HAP-1 (cell line): Measurements from ENCODE around the gene CNKSR2.

Experiments used
- DNase-seq, 2 experiments: peaks; one replicate each; pipeline ENCODE4 v3.0.0-alpha.2; 2016 to 2020; ENCODE audit warnings: low spot score in 2 of 2
- H3K27me3 ChIP-seq: fragments of 250-450 bp; sonication (Bioruptor Pico); 2 replicates; pipeline ENCODE4 v1.5.1; 2020; ENCODE audit warnings: low read depth, mild to moderate bottlenecking, moderate library complexity
- H3K36me3 ChIP-seq: fragments of 250-450 bp; sonication (Bioruptor Pico); replicated peaks from 2 replicates; pipeline ENCODE4 v1.5.1; 2020; ENCODE audit warnings: mild to moderate bottlenecking
- H3K4me1 ChIP-seq: fragments of 250-450 bp; sonication (Bioruptor Pico); 2 replicates; pipeline ENCODE4 v1.5.1; 2020; ENCODE audit warnings: mild to moderate bottlenecking
- H3K4me3 ChIP-seq: fragments of 250-450 bp; sonication (Bioruptor Pico); 2 replicates; pipeline ENCODE4 v1.5.1; 2020; ENCODE audit warnings: mild to moderate bottlenecking, moderate library complexity
- H3K9me3 ChIP-seq: fragments of 250-450 bp; sonication (Bioruptor Pico); 2 replicates; pipeline ENCODE4 v1.5.1; 2020; ENCODE audit warnings: mild to moderate bottlenecking, moderate library complexity
- in situ Hi-C: fragments of 300-500 bp; cut with MboI; formaldehyde crosslinking; loops from 3 replicates; pipeline ENCODE4 v1.14.3; 2020; ENCODE audit warnings: low sequenced_read_pairs, inconsistent platforms, mixed read lengths

The CNKSR2 gene

GRCh38 chrX:21586001-21586400 lies 211.8 kb downstream of the CNKSR2 start:
- DNase-seq = no peak
- Histone ChIP-seq H3K4me1 (no peaks in the 10 kb centered on the region), H3K36me3 (no peaks in the 10 kb centered on the region), H3K4me3 (no peak overlapping the region), H3K27me3 (no peaks in the 10 kb centered on the region), H3K9me3 (no peaks in the 10 kb centered on the region)
- in situ Hi-C loops = no loop called here

GRCh38 chrX:21590012-21590776 lies 216.0 kb downstream of the CNKSR2 start:
- H3K4me3 ChIP-seq = no peak overlapping the region
- in situ Hi-C loops = no loop called here
- no peak for DNase-seq
- no peaks in the 10 kb centered on the region for H3K27me3 ChIP-seq
- H3K36me3 ChIP-seq = no peaks in the 10 kb centered on the region
- no peaks in the 10 kb centered on the region for H3K4me1 ChIP-seq
- no peaks in the 10 kb centered on the region for H3K9me3 ChIP-seq

- in situ Hi-C loops = no loop called here
- DNase-seq = no peak
Observed at GRCh38 chrX:21606002-21606401, 231.8 kb downstream of the CNKSR2 start.

GRCh38 chrX:21610168-21610567 lies 235.9 kb downstream of the CNKSR2 start:
- Histone ChIP-seq H3K27me3 (no peaks in the 10 kb centered on the region; the same call in 1 of the 2 replicates), H3K36me3 (no peaks in the 10 kb centered on the region), H3K4me3 (no peak overlapping the region), H3K9me3 (no peaks in the 10 kb centered on the region), H3K4me1 (no peaks in the 10 kb centered on the region)
- DNase-seq = no peak
- in situ Hi-C loops = no loop called here

More at GRCh38 chrX:21606002-21606401, 231.8 kb downstream of the CNKSR2 start:
- H3K36me3 ChIP-seq = no peaks in the 10 kb centered on the region
- H3K9me3 ChIP-seq = no peaks in the 10 kb centered on the region
- H3K27me3 ChIP-seq = no peaks in the 10 kb centered on the region; the same call in 1 of the 2 replicates
- H3K4me1 ChIP-seq = no peaks in the 10 kb centered on the region
- H3K4me3 ChIP-seq = no peak overlapping the region

- Histone ChIP-seq H3K4me3 (no peak overlapping the region), H3K4me1 (no peaks in the 10 kb centered on the region), H3K36me3 (no peaks in the 10 kb centered on the region), H3K9me3 (no peaks in the 10 kb centered on the region), H3K27me3 (no peaks in the 10 kb centered on the region; the same call in 1 of the 2 replicates)
- no peak for DNase-seq
- in situ Hi-C loops = no loop called here
Observed at GRCh38 chrX:21612154-21612553, 237.9 kb downstream of the CNKSR2 start.

GRCh38 chrX:21616386-21616785 lies 242.2 kb downstream of the CNKSR2 start:
- Histone ChIP-seq H3K4me3 (no peak overlapping the region), H3K36me3 (no peaks in the 10 kb centered on the region), H3K4me1 (no peaks in the 10 kb centered on the region), H3K9me3 (no peaks in the 10 kb centered on the region), H3K27me3 (no peaks in the 10 kb centered on the region; the same call in 1 of the 2 replicates)
- in situ Hi-C loops = no loop called here
- no peak for DNase-seq

GRCh38 chrX:21620234-21620633 lies 246.0 kb downstream of the CNKSR2 start:
- Histone ChIP-seq H3K4me1 (no peaks in the 10 kb centered on the region), H3K4me3 (no peak overlapping the region), H3K36me3 (no peaks in the 10 kb centered on the region), H3K27me3 (no peaks in the 10 kb centered on the region; the same call in none of the 2 replicates), H3K9me3 (no peaks in the 10 kb centered on the region)
- no peak for DNase-seq
- in situ Hi-C loops = no loop called here

GRCh38 chrX:21623778-21624501 lies 249.7 kb downstream of the CNKSR2 start:
- in situ Hi-C loops = no loop called here
- Histone ChIP-seq H3K4me3 (no peak overlapping the region), H3K27me3 (no peaks in the 10 kb centered on the region; the same call in 1 of the 2 replicates), H3K36me3 (no peaks in the 10 kb centered on the region), H3K9me3 (no peaks in the 10 kb centered on the region), H3K4me1 (no peaks in the 10 kb centered on the region)
- DNase-seq = no peak

- DNase-seq = no peak
- no peaks in the 10 kb centered on the region for H3K27me3 ChIP-seq
- H3K4me1 ChIP-seq = no peaks in the 10 kb centered on the region
- in situ Hi-C loops = no loop called here
- no peaks in the 10 kb centered on the region for H3K9me3 ChIP-seq
- no peak overlapping the region for H3K4me3 ChIP-seq
- no peaks in the 10 kb centered on the region for H3K36me3 ChIP-seq
Observed at GRCh38 chrX:21632027-21632426, 257.8 kb downstream of the CNKSR2 start.

GRCh38 chrX:21638311-21638710 lies 264.1 kb downstream of the CNKSR2 start:
- H3K4me3 ChIP-seq = no peak overlapping the region
- no peaks in the 10 kb centered on the region for H3K4me1 ChIP-seq
- in situ Hi-C loops = no loop called here
- no peaks in the 10 kb centered on the region for H3K36me3 ChIP-seq
- H3K27me3 ChIP-seq = no peaks in the 10 kb centered on the region
- no peak for DNase-seq
- H3K9me3 ChIP-seq = no peaks in the 10 kb centered on the region

- no peaks in the 10 kb centered on the region for H3K36me3 ChIP-seq
- H3K9me3 ChIP-seq = no peaks in the 10 kb centered on the region
- no peak for DNase-seq
- no peaks in the 10 kb centered on the region for H3K27me3 ChIP-seq
- no peak overlapping the region for H3K4me3 ChIP-seq
- in situ Hi-C loops = no loop called here
- no peaks in the 10 kb centered on the region for H3K4me1 ChIP-seq
Observed at GRCh38 chrX:21639775-21640174, 265.6 kb downstream of the CNKSR2 start.

- in situ Hi-C loops = no loop called here
- no peak for DNase-seq
Observed at GRCh38 chrX:21645431-21645830, 271.2 kb downstream of the CNKSR2 start.

GRCh38 chrX:21645886-21646285 lies 271.7 kb downstream of the CNKSR2 start:
- H3K9me3 ChIP-seq = no peaks in the 10 kb centered on the region
- DNase-seq = no peak
- no peaks in the 10 kb centered on the region; the same call in 1 of the 2 replicates for H3K27me3 ChIP-seq
- H3K4me3 ChIP-seq = no peak overlapping the region
- in situ Hi-C loops = no loop called here
- H3K36me3 ChIP-seq = no peaks in the 10 kb centered on the region
- H3K4me1 ChIP-seq = no peaks in the 10 kb centered on the region

More at GRCh38 chrX:21645431-21645830, 271.2 kb downstream of the CNKSR2 start:
- H3K36me3 ChIP-seq = no peaks in the 10 kb centered on the region
- H3K4me3 ChIP-seq = no peak overlapping the region
- no peaks in the 10 kb centered on the region for H3K9me3 ChIP-seq
- no peaks in the 10 kb centered on the region for H3K4me1 ChIP-seq
- no peaks in the 10 kb centered on the region; the same call in 1 of the 2 replicates for H3K27me3 ChIP-seq

GRCh38 chrX:21655901-21656586 lies 281.8 kb downstream of the CNKSR2 start:
- in situ Hi-C loops = no loop called here
- no peaks in the 10 kb centered on the region for H3K9me3 ChIP-seq
- DNase-seq = no peak
- H3K36me3 ChIP-seq = no peaks in the 10 kb centered on the region
- H3K4me3 ChIP-seq = no peak overlapping the region
- H3K27me3 ChIP-seq = no peaks in the 10 kb centered on the region
- H3K4me1 ChIP-seq = no peaks in the 10 kb centered on the region
